Stomach (tissue), 9 donors: ENCODE data around the gene SOAT2. TPM values are rescaled to one million over a fixed set of nuclear protein-coding genes. Genes with fewer than 3 reads are reported as not detected.

Experiments used
- DNase-seq, 2 donors: peaks; one replicate each; pipeline versions ENCODE4 v3.0.0 to v3.0.0-alpha.2; 2013 to 2019
- H3K27ac ChIP-seq, 5 donors: fragments of 200-600 bp in 4 of 5; sonication (generic) in 4 of 5; one replicate each; pipeline ENCODE4 v1.5.1; 2013 to 2019; ENCODE audit warnings: mild to moderate bottlenecking in 1 of 5, moderate library complexity in 1 of 5
- H3K27me3 ChIP-seq, 3 donors: fragments of 200-600 bp; sonication (generic); one replicate each; pipeline ENCODE4 v1.5.1; 2017 to 2019; ENCODE audit warnings: mixed run types in 1 of 3
- H3K36me3 ChIP-seq, 4 donors: fragments of 200-600 bp; sonication (generic); 1 replicate in 3 of 4; 2 replicates in 1 of 4; pipeline ENCODE4 v1.5.1; 2016 to 2019
- H3K4me1 ChIP-seq, 4 donors: fragments of 200-600 bp; sonication (generic); one replicate each; pipeline ENCODE4 v1.5.1; 2016 to 2019
- H3K4me3 ChIP-seq, 4 donors: fragments of 200-600 bp; sonication (generic) in 3 of 4; one replicate each; pipeline ENCODE4 v1.5.1; 2016 to 2019; ENCODE audit warnings: mild to moderate bottlenecking in 1 of 4
- H3K9me3 ChIP-seq, 4 donors: fragments of 200-600 bp; sonication (generic); one replicate each; pipeline ENCODE4 v1.5.1; 2016 to 2019
- EP300 ChIP-seq: sonication (generic); formaldehyde crosslinking; IDR thresholded peaks from one replicate; pipeline ENCODE4 v1.6.1; 2017; ENCODE audit warnings: antibody characterized with exemption
- POLR2A ChIP-seq, 4 donors: fragments of 450-650 bp; IDR thresholded peaks; one replicate each; pipeline ENCODE4 v1.6.1; 2016; ENCODE audit warnings: antibody characterized with exemption in 4 of 4, control low read depth in 2 of 4, mild to moderate bottlenecking in 1 of 4, moderate library complexity in 1 of 4
- POLR2AphosphoS5 ChIP-seq, 3 donors: sonication (generic); formaldehyde crosslinking; IDR thresholded peaks; one replicate each; pipeline ENCODE4 v1.6.1; 2016; ENCODE audit warnings: antibody characterized with exemption in 3 of 3
- WGBS, 5 donors: extraction: QIAGEN DNeasy Blood & Tissue Kit in 3 of 5; methylation state at CpG; one replicate each; pipeline versions ENCODE4 v1.1.5 to v1.1.7; 2013 to 2018; 5-methylcytosine and 5-hydroxymethylcytosine counted together
- intact Hi-C: fragments of 100-400 bp; cut with DNase I; formaldehyde crosslinking; loops from one replicate; pipeline ENCODE4 v1.15.1; 2023; ENCODE audit warnings: low total_unique reads
- polyA plus RNA-seq, 3 donors: library from polyadenylated mRNA; stranded (reverse); fragments of 200-250 nt; gene quantifications; one replicate each; pipeline ENCODE4 v1.2.3, GENCODE V29; 2013
- total RNA-seq, 5 donors: library from RNA; depleted of rRNA; stranded (reverse); fragments of >200 nt; gene quantifications; one replicate each; pipeline versions ENCODE4 v1.1.0 to v1.2.3, GENCODE V29; 2014 to 2016
- TF ChIP-seq, protein P1 (sequence below), 7 experiments: fragments of 450-650 bp in 4 of 7; fragments of 200-600 bp in 3 of 7; sonication (generic) in 3 of 7; IDR thresholded peaks; one replicate each; pipeline ENCODE4 v1.5.1; 2016 to 2019; ENCODE audit warnings: antibody characterized with exemption in 7 of 7, control low read depth in 2 of 7, mild to moderate bottlenecking in 1 of 7
- donor health status: healthy with polysubstance abuse.
- donor health status: Bipolar disorder and iron deficiency.
- donor health status: healthy.

SOAT2 gene
- total and polyA plus RNA-seq, 8 donors, result 0.28 to 0.92 TPM; not detected in 6

DNA sequence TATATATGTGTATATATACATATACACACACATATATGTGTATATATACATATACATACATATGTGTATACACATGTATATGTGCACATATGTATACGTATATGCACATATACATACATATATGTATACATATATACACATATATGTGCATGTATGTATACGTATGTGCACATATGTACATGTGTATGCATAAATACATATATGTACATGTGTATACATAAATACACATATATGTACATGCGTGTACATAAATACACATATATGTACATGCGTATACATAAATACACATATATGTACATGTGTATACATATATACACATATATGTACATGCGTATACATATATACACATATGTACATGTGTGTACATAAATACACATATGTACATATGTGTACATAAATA, 43.9 kb downstream of the SOAT2 start:
- Histone ChIP-seq H3K4me1 (no peaks in the 10 kb centered on the region), H3K4me3 (no peak overlapping the region), H3K9me3 (no peaks in the 10 kb centered on the region), H3K36me3 (no peaks in the 10 kb centered on the region), H3K27ac (no peak overlapping the region), H3K27me3 (no peaks in the 10 kb centered on the region)
- intact Hi-C loops, result no loop called here
- 86 to 96% (median 91%) methylated on average over 5 of the region's 5 CpGs for WGBS, 5 donors
- DNase-seq, result no peak
- TF ChIP-seq, protein P1, sequence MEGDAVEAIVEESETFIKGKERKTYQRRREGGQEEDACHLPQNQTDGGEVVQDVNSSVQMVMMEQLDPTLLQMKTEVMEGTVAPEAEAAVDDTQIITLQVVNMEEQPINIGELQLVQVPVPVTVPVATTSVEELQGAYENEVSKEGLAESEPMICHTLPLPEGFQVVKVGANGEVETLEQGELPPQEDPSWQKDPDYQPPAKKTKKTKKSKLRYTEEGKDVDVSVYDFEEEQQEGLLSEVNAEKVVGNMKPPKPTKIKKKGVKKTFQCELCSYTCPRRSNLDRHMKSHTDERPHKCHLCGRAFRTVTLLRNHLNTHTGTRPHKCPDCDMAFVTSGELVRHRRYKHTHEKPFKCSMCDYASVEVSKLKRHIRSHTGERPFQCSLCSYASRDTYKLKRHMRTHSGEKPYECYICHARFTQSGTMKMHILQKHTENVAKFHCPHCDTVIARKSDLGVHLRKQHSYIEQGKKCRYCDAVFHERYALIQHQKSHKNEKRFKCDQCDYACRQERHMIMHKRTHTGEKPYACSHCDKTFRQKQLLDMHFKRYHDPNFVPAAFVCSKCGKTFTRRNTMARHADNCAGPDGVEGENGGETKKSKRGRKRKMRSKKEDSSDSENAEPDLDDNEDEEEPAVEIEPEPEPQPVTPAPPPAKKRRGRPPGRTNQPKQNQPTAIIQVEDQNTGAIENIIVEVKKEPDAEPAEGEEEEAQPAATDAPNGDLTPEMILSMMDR (IDR thresholded peaks at IDR 0.05), result no peak
- TF ChIP-seq POLR2AphosphoS5 (IDR thresholded peaks at IDR 0.05), result no peak
- no peak for TF ChIP-seq POLR2A (IDR thresholded peaks at IDR 0.05)
- TF ChIP-seq EP300, result no peak

DNA sequence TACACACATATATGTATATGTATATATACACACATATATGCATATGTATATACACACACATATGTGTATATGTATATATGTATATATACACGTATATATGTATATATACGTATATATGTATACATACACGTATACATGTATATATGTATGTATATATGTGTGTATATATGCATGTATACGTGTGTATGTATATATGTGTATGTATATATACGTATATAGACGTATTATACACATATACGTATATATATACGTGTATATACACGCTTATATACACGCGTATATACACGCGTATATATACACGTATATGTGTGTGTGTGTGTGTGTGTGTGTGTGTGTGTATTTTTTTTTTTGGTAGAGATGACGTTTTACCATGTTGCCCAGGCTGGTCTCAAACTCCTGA, 44.4 kb downstream of the SOAT2 start:
- DNase-seq, result no peak
- 89 to 94% (median 92%) methylated on average over 15 of the region's 15 CpGs for WGBS, 5 donors
- no peak overlapping the region for H3K27ac ChIP-seq
- intact Hi-C loops, result no loop called here
- no peaks in the 10 kb centered on the region for H3K36me3 ChIP-seq
- TF ChIP-seq EP300 (no peak), POLR2A (IDR thresholded peaks at IDR 0.05) (no peak), POLR2AphosphoS5 (IDR thresholded peaks at IDR 0.05) (no peak)
- TF ChIP-seq, protein P1 (IDR thresholded peaks at IDR 0.05), result no peak
- H3K27me3 ChIP-seq, result no peaks in the 10 kb centered on the region
- H3K4me3 ChIP-seq, result no peak overlapping the region
- H3K9me3 ChIP-seq, result no peaks in the 10 kb centered on the region
- H3K4me1 ChIP-seq, result no peaks in the 10 kb centered on the region

DNA sequence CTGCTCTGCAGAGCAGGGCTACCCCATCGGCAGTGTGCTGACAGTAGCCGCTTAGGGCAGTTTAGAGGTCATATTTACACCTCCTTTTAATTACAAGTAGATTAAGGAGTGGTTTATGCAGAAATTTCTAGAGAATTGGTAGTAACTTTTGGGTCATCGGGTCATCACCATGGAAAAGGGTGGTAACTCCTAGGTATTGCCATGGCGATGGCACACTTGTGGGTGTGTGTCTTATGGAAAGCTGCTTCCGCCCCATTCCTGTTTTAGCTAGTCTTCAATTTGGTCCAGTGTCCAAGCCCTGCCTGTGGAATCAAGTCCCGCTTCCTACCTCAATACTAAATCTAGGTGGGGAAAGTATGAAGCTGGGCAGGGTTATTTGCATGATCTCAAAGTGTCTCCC, 47.8 kb downstream of the SOAT2 start:
- no peaks in the 10 kb centered on the region for H3K27me3 ChIP-seq
- intact Hi-C loops, result no loop called here
- H3K4me1 ChIP-seq, result no peaks in the 10 kb centered on the region
- H3K36me3 ChIP-seq, result no peaks in the 10 kb centered on the region
- 78 to 90% (median 81%) methylated on average over 6 of the region's 6 CpGs for WGBS, 5 donors
- no peak overlapping the region for H3K27ac ChIP-seq
- no peak for DNase-seq
- no peaks in the 10 kb centered on the region for H3K9me3 ChIP-seq
- no peak overlapping the region for H3K4me3 ChIP-seq
- no peak for TF ChIP-seq POLR2AphosphoS5 (IDR thresholded peaks at IDR 0.05)
- TF ChIP-seq POLR2A (IDR thresholded peaks at IDR 0.05), result no peak

DNA sequence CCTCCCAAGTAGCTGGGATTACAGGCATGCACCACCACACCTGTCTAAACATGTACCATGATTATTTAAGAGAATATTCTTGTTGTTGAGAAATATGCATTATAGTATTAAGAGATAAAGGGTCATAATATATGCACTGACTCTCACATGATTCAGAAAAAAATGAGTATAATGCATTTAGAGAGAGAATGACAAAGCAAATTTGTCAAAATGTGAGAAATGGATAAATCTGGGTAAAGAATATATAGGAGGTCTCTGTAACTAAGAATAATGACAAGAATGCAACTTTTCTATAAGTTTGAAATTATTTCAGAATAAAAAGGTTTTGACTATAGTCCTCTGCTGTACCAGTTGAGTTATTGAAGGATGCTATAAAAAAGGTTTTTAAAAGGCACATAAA, 49.1 kb downstream of the SOAT2 start:
- no peaks in the 10 kb centered on the region for H3K9me3 ChIP-seq
- intact Hi-C loops, result no loop called here
- no peaks in the 10 kb centered on the region for H3K27me3 ChIP-seq
- DNase-seq, result no peak
- TF ChIP-seq POLR2A (IDR thresholded peaks at IDR 0.05), result no peak
- TF ChIP-seq EP300, result no peak
- no peak for TF ChIP-seq POLR2AphosphoS5 (IDR thresholded peaks at IDR 0.05)
- TF ChIP-seq, protein P1 (IDR thresholded peaks at IDR 0.05), result no peak
- no peak overlapping the region for H3K4me3 ChIP-seq
- H3K4me1 ChIP-seq, result no peaks in the 10 kb centered on the region
- H3K27ac ChIP-seq, result no peak overlapping the region
- H3K36me3 ChIP-seq, result peaks cover 0 to 7% (median 0%) of the 10 kb centered on the region in 4 donors

DNA sequence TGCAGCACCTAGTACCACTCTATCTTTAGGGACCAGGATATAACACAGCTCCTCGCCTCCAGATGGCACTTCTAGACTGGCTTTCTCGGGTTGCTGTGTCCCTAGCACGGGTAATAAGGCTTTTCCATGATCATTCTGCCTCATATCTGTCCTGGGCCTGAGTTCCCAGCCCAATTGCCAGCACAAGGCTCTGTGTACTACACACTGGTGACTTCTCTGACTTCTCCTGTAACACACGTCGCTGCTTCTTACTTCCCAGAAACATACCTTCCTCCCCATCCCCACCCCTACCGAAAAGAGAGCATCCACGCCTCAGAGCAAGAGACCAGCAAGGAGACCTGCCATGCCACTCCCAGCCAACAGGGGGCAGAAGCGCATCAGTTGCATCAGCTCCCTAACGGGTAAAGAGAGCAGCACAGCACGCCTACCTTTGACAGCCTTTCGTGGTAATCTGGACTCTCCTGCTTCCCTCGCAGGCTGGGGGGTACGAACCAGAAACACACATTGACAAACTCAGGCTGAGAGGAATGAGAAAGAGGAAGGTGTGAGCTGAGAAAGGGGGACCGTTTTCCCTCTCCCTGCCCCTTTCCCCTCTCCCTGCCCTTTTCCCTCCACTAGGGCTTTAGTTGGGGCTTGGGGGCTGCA, 56.0 kb downstream of the SOAT2 start:
- intact Hi-C loops, result loop anchor here (5.0 kb wide), 1 partner anchor 38 kb away; no protein-coding TSS in a partner anchor
- TF ChIP-seq POLR2A (IDR thresholded peaks at IDR 0.05) (no peak), EP300 (no peak), POLR2AphosphoS5 (IDR thresholded peaks at IDR 0.05) (peak in 1 of 3 donors; percentile 55)
- TF ChIP-seq, protein P1 (IDR thresholded peaks at IDR 0.05), result peak in 5 of 7 experiments; percentile 94 to 99 (median 97)
- Histone ChIP-seq H3K4me1 (peaks cover 0 to 11% (median 7%) of the 10 kb centered on the region in 4 donors), H3K27me3 (no peaks in the 10 kb centered on the region), H3K36me3 (peaks cover 0 to 15% (median 3%) of the 10 kb centered on the region in 4 donors), H3K27ac (peak overlapping the region in 1 of 5 donors; percentile 11), H3K9me3 (no peaks in the 10 kb centered on the region), H3K4me3 (no peak overlapping the region)
- 12 to 20% (median 18%) methylated on average over 14 of the region's 14 CpGs for WGBS, 5 donors
- DNase-seq, result peak; percentile 89 to 92
